GM12878 (cell line): ENCODE results near the gene FAM120A. TPM values are rescaled to one million over a fixed set of nuclear protein-coding genes. Genes with fewer than 3 reads are reported as not detected.

ENCODE experiments used
- ATAC-seq: fragments of 200-7000 bp; cut with Tn5 transposase; 3 replicates; pipeline ENCODE4 v1.9.1; 2020; ENCODE audit warnings: mild to moderate bottlenecking, moderate library complexity
- BruUV-seq: library from RNA; stranded (reverse); fragments of 400-500 nt; replicated peaks from 2 replicates; lab custom pipeline; 2021; lab: Mats Ljungman, UMichigan
- CTCF ChIA-PET: fragments of 300-600 bp; sonication (Branson Sonifier 250); formaldehyde crosslinking; extraction: SDS; loops from one replicate; lab custom pipeline; 2021; ENCODE audit warnings: inconsistent platforms; lab: Yijun Ruan, JAX
- POLR2A ChIA-PET: fragments of 350-600 bp; formaldehyde crosslinking; extraction: SDS; loops from one replicate; lab custom pipeline; 2021; ENCODE audit warnings: inconsistent platforms; lab: Charles Lee
- RAD21 ChIA-PET: fragments of 300-600 bp; sonication (Branson Sonifier 250); formaldehyde crosslinking; loops from one replicate; lab custom pipeline; 2023; ENCODE audit warnings: antibody characterized with exemption; ENCODE audit not compliant: unreplicated experiment; lab: Charles Lee
- SMC1A ChIA-PET: fragments of 300-600 bp; sonication (Branson Sonifier 250); formaldehyde crosslinking; loops from one replicate; lab custom pipeline; 2023; ENCODE audit not compliant: unreplicated experiment, uncharacterized antibody; lab: Charles Lee
- DNase-seq: peaks from one replicate; pipeline ENCODE4 v3.0.0-alpha.2; 2011; ENCODE audit warnings: low read depth, low spot score
- FAIRE-seq: peaks from 3 replicates; lab custom pipeline; 2011; peaks lifted over from hg19 to GRCh38; lab: Jason Lieb, UNC
- H2AFZ ChIP-seq: 2 replicates; pipeline ENCODE4 v1.6.0; 2011; ENCODE audit warnings: low read depth, low read length, control low read depth; ENCODE audit not compliant: control insufficient read depth
- H3K27ac ChIP-seq: 2 replicates; pipeline ENCODE4 v1.5.1; 2011; ENCODE audit warnings: control low read depth; ENCODE audit not compliant: control insufficient read depth, insufficient read depth
- H3K27me3 ChIP-seq, 2 experiments: replicated peaks in 1 of 2; 2 replicates each; pipeline versions ENCODE4 v1.6.0 to v1.6.1; 2011; ENCODE audit warnings: low read length in 1 of 2; ENCODE audit not compliant: control insufficient read depth in 2 of 2, insufficient read depth in 2 of 2
- H3K36me3 ChIP-seq, 2 experiments: 2 replicates each; pipeline ENCODE4 v1.5.1; 2011; ENCODE audit warnings: low read length in 1 of 2; ENCODE audit not compliant: control insufficient read depth in 2 of 2, insufficient read depth in 2 of 2
- H3K4me1 ChIP-seq: 2 replicates; pipeline ENCODE4 v1.6.1; 2011; ENCODE audit warnings: mild to moderate bottlenecking, low read length, moderate library complexity, mixed read lengths; ENCODE audit not compliant: control insufficient read depth, insufficient read depth
- H3K4me2 ChIP-seq: 2 replicates; pipeline ENCODE4 v1.6.0; 2011; ENCODE audit warnings: control low read depth; ENCODE audit not compliant: control insufficient read depth, insufficient read depth
- H3K4me3 ChIP-seq: fragments of 200-600 bp; sonication (generic); 2 replicates; pipeline ENCODE4 v1.5.1; 2016
- H3K79me2 ChIP-seq: 2 replicates; pipeline ENCODE4 v1.6.0; 2011; ENCODE audit warnings: low read length; ENCODE audit not compliant: control insufficient read depth, insufficient read depth
- H3K9ac ChIP-seq: 2 replicates; pipeline ENCODE4 v1.8.0; 2011; ENCODE audit warnings: low read length, control low read depth, mixed read lengths; ENCODE audit not compliant: control insufficient read depth, insufficient read depth
- H3K9me3 ChIP-seq: replicated peaks from 3 replicates; pipeline ENCODE4 v1.5.1; 2011; ENCODE audit warnings: mild to moderate bottlenecking, low read length; ENCODE audit not compliant: control insufficient read depth, insufficient read depth
- H4K20me1 ChIP-seq: 2 replicates; pipeline ENCODE4 v1.6.0; 2011; ENCODE audit not compliant: control insufficient read depth, insufficient read depth
- ATF7 ChIP-seq: fragments of 450-650 bp; IDR thresholded peaks from 2 replicates; pipeline ENCODE4 v1.6.1; 2016; ENCODE audit warnings: low read depth, mild to moderate bottlenecking
- BACH1 ChIP-seq: fragments of 450-650 bp; IDR thresholded peaks from 2 replicates; pipeline ENCODE4 v1.6.1; 2017; ENCODE audit warnings: mild to moderate bottlenecking, borderline replicate concordance
- CBFB ChIP-seq: IDR thresholded peaks from 2 replicates; pipeline ENCODE4 v1.6.1; 2016; ENCODE audit warnings: antibody characterized with exemption, low read depth
- CBX3 ChIP-seq: fragments of 200-600 bp; sonication (generic); IDR thresholded peaks from 2 replicates; pipeline ENCODE4 v1.6.1; 2016; ENCODE audit warnings: low read depth, borderline replicate concordance
- CHD4 ChIP-seq: fragments of 200-600 bp; sonication (generic); IDR thresholded peaks from 2 replicates; pipeline ENCODE4 v1.6.1; 2016; ENCODE audit warnings: mild to moderate bottlenecking
- E4F1 ChIP-seq: fragments of 450-650 bp; IDR thresholded peaks from 2 replicates; pipeline ENCODE4 v1.6.1; 2018; ENCODE audit warnings: borderline replicate concordance, mild to moderate bottlenecking; ENCODE audit not compliant: partially characterized antibody
- EP300 ChIP-seq, 2 experiments: fragments of 150-350 bp in 1 of 2; IDR thresholded peaks; 2 replicates each; pipeline ENCODE4 v1.6.1; 2011 to 2012; ENCODE audit warnings: low read depth in 2 of 2, low read length in 2 of 2, borderline replicate concordance in 1 of 2, improper control_type of control experiment in 1 of 2, inconsistent platforms in 1 of 2; ENCODE audit not compliant: control insufficient read depth in 1 of 2
- MTA3 ChIP-seq: IDR thresholded peaks from 2 replicates; pipeline ENCODE4 v1.6.1; 2012; ENCODE audit warnings: low read length, inconsistent platforms, borderline replicate concordance
- NFYB ChIP-seq: IDR thresholded peaks from 2 replicates; pipeline ENCODE4 v1.6.1; 2011; ENCODE audit warnings: low read depth, mild to moderate bottlenecking, low read length, improper control_type of control experiment, moderate library complexity; ENCODE audit not compliant: insufficient read depth
- RBBP5 ChIP-seq: fragments of 200-600 bp; sonication (generic); conservative IDR thresholded peaks from 2 replicates; pipeline ENCODE4 v1.6.1; 2016
- RELA ChIP-seq: fragments of 450-650 bp; IDR thresholded peaks from 2 replicates; pipeline ENCODE4 v1.8.0; 2014; ENCODE audit warnings: borderline replicate concordance; ENCODE audit not compliant: partially characterized antibody
- SIN3A ChIP-seq: IDR thresholded peaks from 2 replicates; pipeline ENCODE4 v1.6.1; 2012; ENCODE audit warnings: low read depth, low read length, improper control_type of control experiment
- SMAD1 ChIP-seq: fragments of 450-650 bp; IDR thresholded peaks from 2 replicates; pipeline ENCODE4 v1.6.1; 2018; ENCODE audit warnings: mild to moderate bottlenecking, low read depth; ENCODE audit not compliant: partially characterized antibody
- SMARCA5 ChIP-seq: fragments of 450-650 bp; IDR thresholded peaks from 2 replicates; pipeline ENCODE4 v1.6.1; 2017; ENCODE audit warnings: mild to moderate bottlenecking
- SP1 ChIP-seq: IDR thresholded peaks from one replicate; pipeline ENCODE4 v1.6.1; 2011; ENCODE audit warnings: low read depth, low read length
- TARDBP ChIP-seq: IDR thresholded peaks from 2 replicates; pipeline ENCODE4 v1.6.1; 2016; ENCODE audit warnings: borderline replicate concordance
- USF2 ChIP-seq: IDR thresholded peaks from 2 replicates; pipeline ENCODE4 v1.6.1; 2011; ENCODE audit warnings: low read depth, low read length, improper control_type of control experiment, borderline replicate concordance
- ZBED1 ChIP-seq: IDR thresholded peaks from 2 replicates; pipeline ENCODE4 v1.6.1; 2016; ENCODE audit warnings: borderline replicate concordance
- WGBS: methylation state at CpG from one replicate; pipeline ENCODE4 v1.1.6; 2016; ENCODE audit warnings: low lambda C conversion rate; ENCODE audit not compliant: insufficient replicate concordance, insufficient coverage; ENCODE audit errors: missing lambda C conversion rate; 5-methylcytosine and 5-hydroxymethylcytosine counted together
- in situ Hi-C: fragments of 300-500 bp; cut with MboI; formaldehyde crosslinking; loops from 9 replicates; pipeline ENCODE4 v1.14.3; 2018; ENCODE audit warnings: mixed read lengths
- intact Hi-C: fragments of 100-400 bp; cut with micrococcal nuclease; formaldehyde crosslinking; loops from one replicate; pipeline ENCODE4 v1.14.2; 2022; ENCODE audit not compliant: unreplicated experiment
- polyA plus RNA-seq, 11 experiments: library from polyadenylated mRNA; depleted of rRNA in 4 of 11; unstranded in 6 of 11; stranded (reverse) in 5 of 11; fragments of >200 nt; fragmentation: Nextera tagmentation in 4 of 11; fragmentation: Illumina TruSeq in 1 of 11; extraction: Ambion mirVana in 4 of 11; extraction: Trizol in 1 of 11; gene quantifications; 1 replicate in 1 of 11; 2 replicates in 10 of 11; pipeline versions ENCODE4 v1.2.1 to v1.2.3, GENCODE V29; 2011 to 2016; ENCODE audit warnings: inconsistent platforms in 2 of 11, missing spikeins in 2 of 11, low read depth in 1 of 11
- total RNA-seq, 4 experiments: library from RNA; depleted of rRNA in 3 of 4; stranded (reverse); fragments of >200 nt in 3 of 4; fragmentation: Illumina TruSeq in 1 of 4; extraction: Trizol in 1 of 4; gene quantifications; 2 replicates each; pipeline versions ENCODE4 v1.2.1 to v1.2.3, GENCODE V29; 2013 to 2021

FAM120A gene
- total and polyA plus RNA-seq, 10 of the 15 experiments (the other 5 are each of a cell fraction or from before 2014, with no cell fraction given): 13.1 to 89.6 (median 52.5) TPM

DNA sequence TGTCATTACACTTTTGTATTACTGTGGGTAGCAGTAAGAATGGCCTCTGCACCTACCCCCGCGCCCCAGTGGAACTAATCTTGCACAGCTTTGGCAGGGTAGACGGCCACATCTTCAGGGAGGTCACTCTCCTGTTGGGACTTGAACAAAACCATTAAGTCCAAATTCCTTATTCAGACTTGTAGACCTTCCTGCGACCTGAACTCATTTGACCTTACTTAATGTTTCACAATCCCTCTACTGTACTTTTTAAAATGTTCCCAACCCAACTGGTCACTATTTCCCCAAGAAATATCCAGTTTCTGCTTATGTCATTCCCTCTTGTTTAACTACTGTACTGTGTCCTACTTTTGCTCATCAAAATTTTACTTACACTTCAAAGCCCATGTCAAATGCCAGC lies 7.2 kb downstream of the FAM120A start:
- Histone ChIP-seq H4K20me1 (no peaks in the 10 kb centered on the region), H3K9ac (no peak overlapping the region), H2AFZ (no peak overlapping the region), H3K4me1 (peaks cover 7% of the 10 kb centered on the region; the same call in 1 of the 2 replicates), H3K36me3 (peaks cover 0 to 11% of the 10 kb centered on the region in 2 experiments; a peak in 1 of 4 replicates), H3K27ac (no peak overlapping the region), H3K4me2 (0 out of 2 replicates have a peak overlapping the region, but pooled peaks have one; percentile 1), H3K79me2 (peaks cover 97% of the 10 kb centered on the region), H3K4me3 (peak overlapping the region; percentile 9; the same call in 1 of the 2 replicates), H3K27me3 (no peaks in the 10 kb centered on the region), H3K9me3 (no peaks in the 10 kb centered on the region; the same call in 2 of the 3 replicates)
- intact Hi-C loops (loop anchor here (10.0 kb wide), 1 partner anchor 706 kb away; no protein-coding TSS in a partner anchor), in situ Hi-C loops (no loop called here)
- ATAC-seq: no peak
- BruUV-seq: no TSS peak
- 83% methylated on average over 4 of the region's 4 CpGs for WGBS
- POLR2A ChIA-PET: no interaction called here
- no peak for DNase-seq
- CTCF ChIA-PET: no interaction called here
- SMC1A ChIA-PET: interaction anchor here (2.6 kb wide), 1 partner anchor 10 kb away, joined by 16 read pairs; no protein-coding TSS in a partner anchor
- no peak for FAIRE-seq
- TF ChIP-seq MTA3 (no peak), CHD4 (no peak), NFYB (no peak), SIN3A (no peak), E4F1 (no peak), CBX3 (no peak), TARDBP (no peak), ATF7 (no peak), CBFB (no peak), SMARCA5 (no peak), SP1 (no peak), RELA (no peak), BACH1 (no peak), EP300 (IDR thresholded peaks at IDR 0.05; ENCODE audit: borderline replicate concordance in 1 of 2, control insufficient read depth in 1 of 2, low read depth in 2 of 2, low read length in 2 of 2) (no peak), USF2 (no peak), ZBED1 (no peak), RBBP5 (no peak), SMAD1 (no peak)
- RAD21 ChIA-PET: no interaction called here
